ENCODE data around the gene TRIM49B. TPM values are rescaled to one million over a fixed set of nuclear protein-coding genes. Genes with fewer than 3 reads are reported as not detected.
"Not testable (repeated sequence)": the region's sequence is repeated elsewhere in the genome, so short reads cannot be mapped to it uniquely, and the experiment has no call there.

Gene TRIM49B, protein sequence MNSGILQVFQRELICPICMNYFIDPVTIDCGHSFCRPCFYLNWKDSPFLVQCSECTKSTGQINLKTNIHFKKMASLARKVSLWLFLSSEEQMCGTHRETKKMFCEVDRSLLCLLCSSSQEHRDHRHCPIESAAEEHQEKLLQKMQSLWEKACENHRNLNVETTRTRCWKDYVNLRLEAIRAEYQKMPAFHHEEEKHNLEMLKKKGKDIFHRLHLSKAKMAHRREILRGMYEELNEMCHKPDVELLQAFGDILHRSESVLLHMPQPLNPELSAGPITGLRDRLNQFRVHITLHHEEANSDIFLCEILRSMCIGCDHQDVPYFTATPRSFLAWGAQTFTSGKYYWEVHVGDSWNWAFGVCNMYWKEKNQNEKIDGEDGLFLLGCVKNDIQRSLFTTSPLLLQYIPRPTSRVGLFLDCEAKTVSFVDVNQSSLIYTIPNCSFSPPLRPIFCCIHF
- total RNA-seq, result not detected in 2 replicates

DNA sequence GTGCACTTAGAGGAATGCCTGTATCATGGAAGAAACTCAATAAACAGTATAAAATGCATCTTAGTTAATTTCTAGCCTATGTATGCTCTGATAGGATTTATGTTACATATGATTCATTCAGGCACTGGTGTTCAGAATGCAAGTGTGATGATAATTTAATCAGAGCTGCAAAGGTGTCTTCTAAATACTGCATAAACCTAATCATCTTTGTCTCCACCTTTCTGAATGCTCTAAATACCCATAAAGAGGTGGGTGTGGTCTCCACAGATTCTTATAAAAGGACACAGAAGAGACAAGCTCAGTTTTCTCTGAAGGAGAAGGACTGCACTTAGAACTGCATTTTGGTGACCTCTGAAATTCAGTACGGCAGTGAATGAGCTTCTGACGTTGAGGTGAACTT, at the start of gene TRIM49B:
Gene TRIM49B, plus strand, starts transcription at position 301 of the 400 bp plus-strand sequence. CDS start 2,777 bp downstream, outside the sequence.
- DNase-seq (ENCODE audit: low read depth, low spot score), result not testable (repeated sequence)

DNA sequence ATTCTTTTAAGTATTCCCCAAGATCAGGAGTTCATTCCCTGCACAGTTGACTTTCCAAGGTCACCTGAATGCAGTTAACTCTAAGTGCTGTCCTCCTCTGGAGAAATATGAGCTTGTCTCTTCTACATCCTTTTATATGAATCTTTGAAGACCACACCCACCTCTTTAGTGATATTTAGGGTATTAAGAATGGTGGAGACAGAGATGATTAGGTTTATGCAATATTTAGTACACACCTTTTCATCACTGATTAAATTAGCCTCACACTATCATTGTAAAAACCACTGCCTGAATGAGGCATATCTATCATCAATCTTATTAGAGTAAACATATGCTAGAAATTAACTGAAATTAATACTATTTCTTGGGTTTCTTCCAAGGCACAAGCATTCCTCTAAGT, 44.8 kb upstream of the TRIM49B start, which contains the start of gene TRIM51G:
Gene TRIM51G, minus strand, starts transcription at position 101 of the 400 bp plus-strand sequence. CDS start 2,190 bp downstream, outside the sequence.
- not testable (repeated sequence) for DNase-seq (ENCODE audit: low read depth, low spot score)

DNA sequence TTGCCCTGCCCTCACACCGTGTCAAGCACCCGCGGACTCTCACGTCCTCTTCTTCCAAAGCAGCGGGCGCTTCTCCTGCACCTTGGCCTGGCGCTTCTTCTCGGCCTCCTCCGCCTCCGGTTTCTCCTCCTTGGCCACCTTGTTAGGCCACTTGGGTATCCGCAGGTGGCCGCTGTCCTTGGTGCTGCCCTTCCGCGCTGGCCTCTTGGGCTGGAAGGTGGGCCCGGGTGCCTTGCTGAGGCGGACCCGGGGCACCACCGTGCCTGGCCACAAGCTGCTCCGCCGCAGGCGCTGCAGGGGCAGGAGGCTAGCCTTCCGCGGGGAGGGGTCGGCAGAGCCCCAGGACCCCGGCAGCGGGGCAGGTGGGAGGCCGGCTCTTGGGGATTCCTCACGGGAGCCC, 19.6 kb downstream of the TRIM49B start:
- not testable (repeated sequence) for DNase-seq (ENCODE audit: low read depth, low spot score)

DNA sequence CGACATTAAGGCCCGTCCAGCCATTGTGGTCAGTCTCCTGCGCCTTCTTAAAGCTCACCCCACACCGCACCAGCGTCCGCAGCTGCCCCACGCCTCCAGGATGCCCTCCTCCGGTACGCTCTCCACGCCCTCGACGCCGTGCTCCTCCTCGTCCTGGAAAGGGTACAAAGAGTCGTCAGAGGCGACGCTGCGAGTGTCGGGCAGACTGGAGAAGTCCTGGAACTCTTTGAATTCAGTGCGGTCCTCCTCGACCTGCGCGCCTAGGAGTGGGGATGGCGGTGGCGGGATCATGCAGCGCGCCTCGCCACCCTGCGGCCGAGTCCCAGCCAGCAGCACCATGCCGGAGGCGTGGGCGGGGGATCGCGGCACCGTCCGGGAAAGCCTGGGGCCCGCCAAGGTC, 21.2 kb downstream of the TRIM49B start:
- not testable (repeated sequence) for DNase-seq (ENCODE audit: low read depth, low spot score)

DNA sequence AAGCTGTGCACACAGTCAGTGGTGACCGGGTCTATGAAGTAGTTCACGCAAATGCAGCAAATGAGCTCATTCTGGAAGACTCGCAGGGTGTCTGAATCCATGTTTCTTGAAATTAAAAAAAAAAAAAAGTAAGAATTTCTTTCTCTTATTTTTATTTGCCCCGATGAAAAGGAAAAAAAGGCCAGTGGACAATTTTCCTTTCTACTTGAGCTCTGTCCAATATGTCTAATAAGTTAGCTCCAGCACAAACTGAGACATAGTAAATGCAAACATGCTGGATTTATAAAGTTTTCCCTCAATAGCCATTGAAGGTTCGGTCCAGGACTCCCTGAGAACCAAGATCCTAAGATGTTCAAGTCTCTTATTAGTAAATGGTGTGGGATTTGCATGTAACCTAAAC, 30.4 kb downstream of the TRIM49B start, which contains the start of gene TRIM64C:
Gene TRIM64C, minus strand, starts transcription at position 101 of the 400 bp plus-strand sequence. Its CDS starts 0 bp downstream, at position 101.
- DNase-seq (ENCODE audit: low read depth, low spot score), result not testable (repeated sequence)

DNA sequence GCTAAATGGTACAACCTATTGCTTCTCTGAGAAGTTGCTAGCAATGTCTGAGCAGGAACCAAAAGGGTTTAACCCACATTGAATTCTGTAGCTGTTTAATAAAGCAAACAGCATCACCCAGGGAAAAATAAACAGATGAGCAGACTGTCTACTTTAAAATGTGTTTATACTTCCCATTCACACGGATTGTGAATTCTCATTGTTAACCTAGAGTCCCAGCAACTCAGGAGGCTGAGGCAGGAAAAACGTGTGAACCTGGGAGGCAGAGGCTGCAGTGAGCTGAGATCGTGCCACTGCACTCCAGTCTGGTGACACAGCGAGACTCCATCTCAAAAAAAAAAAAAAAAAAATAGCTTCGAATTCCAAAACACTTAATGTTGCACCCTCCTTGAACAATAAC, 41.3 kb downstream of the TRIM49B start:
- not testable (repeated sequence) for DNase-seq (ENCODE audit: low read depth, low spot score)

Other genes with a start within 250 kb of the TRIM49B start
- gene TRIM51G, start 44.9 kb upstream of the TRIM49B start, total RNA-seq, result not detected in 2 replicates
- not detected in 2 replicates for gene TRIM64C, start 30.3 kb downstream of the TRIM49B start, total RNA-seq
- gene FOLH1, start 179.8 kb downstream of the TRIM49B start, total RNA-seq, result 0.07 TPM in 1 of 2 replicates, not detected in the other

Measured in pulmonary artery endothelial cell (primary cell).